ENCODE measurements around the gene DPP4. TPM values are rescaled to one million over a fixed set of nuclear protein-coding genes. Genes with fewer than 3 reads are reported as not detected.

The DPP4 gene
- total and polyA plus RNA-seq, 7 donors, result 1.2 to 11.9 (median 6.9) TPM

GRCh38 chr2:161983866-161984265, 90.1 kb downstream of the DPP4 start:
- Histone ChIP-seq H3K27ac (no peak overlapping the region), H3K9me3 (no peaks in the 10 kb centered on the region), H3K4me1 (no peaks in the 10 kb centered on the region), H3K36me3 (no peaks in the 10 kb centered on the region), H3K4me3 (no peak overlapping the region), H3K27me3 (no peaks in the 10 kb centered on the region)
- no peak for TF ChIP-seq EP300 (IDR thresholded peaks at IDR 0.05)
- no peak for DNase-seq
- WGBS, 2 donors, result 81% methylated on average over 1 of the region's 1 CpG
- intact Hi-C loops (cut with DNase I), result no loop called here

DNA sequence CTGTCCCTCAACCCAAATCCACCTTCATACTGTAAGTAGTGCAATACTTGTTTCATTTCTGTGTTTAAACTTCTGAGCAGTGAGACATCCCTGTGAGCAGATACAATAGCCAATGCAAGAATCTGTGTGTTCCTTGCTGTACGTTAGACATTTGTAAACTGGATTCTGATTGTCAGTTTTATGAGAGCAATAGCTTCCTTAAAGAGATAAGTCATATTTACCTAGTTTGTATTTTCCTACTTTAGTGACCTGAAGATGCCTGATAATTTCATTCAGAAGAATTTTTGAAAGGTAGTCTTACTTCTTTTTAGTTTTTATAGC, 90.7 kb downstream of the DPP4 start:
- no peak for DNase-seq
- Histone ChIP-seq H3K4me1 (no peaks in the 10 kb centered on the region), H3K27me3 (no peaks in the 10 kb centered on the region), H3K27ac (no peak overlapping the region), H3K9me3 (no peaks in the 10 kb centered on the region), H3K36me3 (no peaks in the 10 kb centered on the region), H3K4me3 (no peak overlapping the region)
- TF ChIP-seq EP300 (IDR thresholded peaks at IDR 0.05) (no peak), POLR2A (IDR thresholded peaks at IDR 0.05) (no peak), POLR2AphosphoS5 (IDR thresholded peaks at IDR 0.05) (no peak)
- TF ChIP-seq, protein P1, sequence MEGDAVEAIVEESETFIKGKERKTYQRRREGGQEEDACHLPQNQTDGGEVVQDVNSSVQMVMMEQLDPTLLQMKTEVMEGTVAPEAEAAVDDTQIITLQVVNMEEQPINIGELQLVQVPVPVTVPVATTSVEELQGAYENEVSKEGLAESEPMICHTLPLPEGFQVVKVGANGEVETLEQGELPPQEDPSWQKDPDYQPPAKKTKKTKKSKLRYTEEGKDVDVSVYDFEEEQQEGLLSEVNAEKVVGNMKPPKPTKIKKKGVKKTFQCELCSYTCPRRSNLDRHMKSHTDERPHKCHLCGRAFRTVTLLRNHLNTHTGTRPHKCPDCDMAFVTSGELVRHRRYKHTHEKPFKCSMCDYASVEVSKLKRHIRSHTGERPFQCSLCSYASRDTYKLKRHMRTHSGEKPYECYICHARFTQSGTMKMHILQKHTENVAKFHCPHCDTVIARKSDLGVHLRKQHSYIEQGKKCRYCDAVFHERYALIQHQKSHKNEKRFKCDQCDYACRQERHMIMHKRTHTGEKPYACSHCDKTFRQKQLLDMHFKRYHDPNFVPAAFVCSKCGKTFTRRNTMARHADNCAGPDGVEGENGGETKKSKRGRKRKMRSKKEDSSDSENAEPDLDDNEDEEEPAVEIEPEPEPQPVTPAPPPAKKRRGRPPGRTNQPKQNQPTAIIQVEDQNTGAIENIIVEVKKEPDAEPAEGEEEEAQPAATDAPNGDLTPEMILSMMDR (IDR thresholded peaks at IDR 0.05), result no peak
- intact Hi-C loops (cut with DNase I), result no loop called here
- WGBS, 2 donors, result 10 to 52% methylated on average over 1 of the region's 1 CpG

DNA sequence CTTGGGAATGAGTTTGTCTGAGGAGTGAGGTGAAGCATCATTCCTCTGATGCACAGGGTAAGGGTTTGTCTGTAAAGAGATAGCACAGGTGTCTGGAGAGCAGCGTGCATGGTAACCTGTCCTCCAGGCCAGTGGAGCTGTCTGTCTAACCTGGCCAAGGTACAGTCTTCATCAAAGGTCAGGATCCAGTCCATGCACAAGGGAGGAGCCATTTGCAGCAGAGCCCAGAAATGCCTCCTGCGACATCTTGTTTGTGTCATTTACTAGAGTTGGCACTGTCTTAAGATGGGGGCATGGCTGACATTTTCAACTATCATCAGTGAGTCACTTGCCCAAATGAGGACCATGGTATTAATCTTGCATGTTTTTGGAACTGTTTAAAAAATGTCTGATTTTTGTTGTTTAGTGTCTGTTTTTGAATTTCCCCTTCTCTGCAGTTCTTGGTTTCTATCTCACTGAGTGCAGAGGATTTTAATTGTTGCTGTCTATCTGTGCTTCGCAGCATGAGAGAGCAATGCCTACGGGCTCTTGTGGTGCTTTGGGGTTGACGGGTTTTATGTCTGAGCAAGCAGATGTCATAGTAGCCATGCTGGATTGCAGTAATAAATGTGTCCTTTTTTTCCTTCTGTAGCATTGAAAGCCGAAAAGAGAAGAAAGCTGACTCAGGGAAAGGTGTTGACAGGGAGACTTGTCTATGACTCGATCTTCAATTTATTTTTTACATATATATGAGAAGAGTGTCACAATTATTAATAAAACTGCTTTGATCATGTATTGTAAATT, 91.3 kb downstream of the DPP4 start:
- H3K4me3 ChIP-seq, result no peak overlapping the region
- no peaks in the 10 kb centered on the region for H3K27me3 ChIP-seq
- 17 to 56% methylated on average over 7 of the region's 7 CpGs for WGBS, 2 donors
- intact Hi-C loops (cut with DNase I), result no loop called here
- no peak for DNase-seq
- no peaks in the 10 kb centered on the region for H3K4me1 ChIP-seq
- no peaks in the 10 kb centered on the region for H3K36me3 ChIP-seq
- TF ChIP-seq POLR2AphosphoS5 (IDR thresholded peaks at IDR 0.05) (no peak), POLR2A (IDR thresholded peaks at IDR 0.05) (no peak), EP300 (IDR thresholded peaks at IDR 0.05) (no peak)
- TF ChIP-seq, protein P1 (IDR thresholded peaks at IDR 0.05), result no peak
- H3K27ac ChIP-seq, result no peak overlapping the region
- H3K9me3 ChIP-seq, result no peaks in the 10 kb centered on the region

- no peak overlapping the region for H3K4me3 ChIP-seq
- DNase-seq, result no peak
- H3K27ac ChIP-seq, result no peak overlapping the region
- H3K9me3 ChIP-seq, result no peaks in the 10 kb centered on the region
- intact Hi-C loops (cut with DNase I), result no loop called here
- WGBS, 2 donors, result 23 to 68% methylated on average over 10 of the region's 10 CpGs
- H3K4me1 ChIP-seq, result no peaks in the 10 kb centered on the region
- no peaks in the 10 kb centered on the region for H3K27me3 ChIP-seq
- no peaks in the 10 kb centered on the region for H3K36me3 ChIP-seq
- TF ChIP-seq POLR2A (IDR thresholded peaks at IDR 0.05) (no peak), POLR2AphosphoS5 (IDR thresholded peaks at IDR 0.05) (no peak), EP300 (IDR thresholded peaks at IDR 0.05) (no peak)
- TF ChIP-seq, protein P1 (IDR thresholded peaks at IDR 0.05), result no peak
Measured at GRCh38 chr2:161981679-161982250, 92.2 kb downstream of the DPP4 start.

- Histone ChIP-seq H3K9me3 (no peaks in the 10 kb centered on the region), H3K27ac (no peak overlapping the region), H3K27me3 (no peaks in the 10 kb centered on the region), H3K4me3 (no peak overlapping the region), H3K4me1 (no peaks in the 10 kb centered on the region), H3K36me3 (no peaks in the 10 kb centered on the region)
- intact Hi-C loops (cut with DNase I), result no loop called here
- TF ChIP-seq, protein P1 (IDR thresholded peaks at IDR 0.05), result no peak
- TF ChIP-seq POLR2A (IDR thresholded peaks at IDR 0.05) (no peak), POLR2AphosphoS5 (IDR thresholded peaks at IDR 0.05) (no peak), EP300 (IDR thresholded peaks at IDR 0.05) (no peak)
- DNase-seq, result no peak
- WGBS, 2 donors, result 11 to 46% methylated on average over 1 of the region's 1 CpG
Measured at GRCh38 chr2:161980976-161981375, 93.0 kb downstream of the DPP4 start.
